ENCODE measurements around the gene PSMC6. TPM values are rescaled to one million over a fixed set of nuclear protein-coding genes. Genes with fewer than 3 reads are reported as not detected.

The PSMC6 gene
- polyA plus RNA-seq, 1 of the 3 experiments (the other 2 are of a cell fraction), result 37.9 TPM

GRCh38 chr14:52660325-52660724, 46.7 kb upstream of the PSMC6 start:
- peaks cover 24 to 30% of the 10 kb centered on the region in 2 experiments for H3K36me3 ChIP-seq (replicated peaks in 1 of 2; ENCODE audit: control insufficient read depth in 1 of 2, insufficient read depth in 2 of 2, low read length in 1 of 2)
- H3K4me2 ChIP-seq, result no peak overlapping the region
- H3K9me3 ChIP-seq, result no peaks in the 10 kb centered on the region
- ChIA-PET POLR2A (no interaction called here), CTCF (no interaction called here)
- no peak for DNase-seq
- TF ChIP-seq USF2 (IDR thresholded peaks at IDR 0.05; ENCODE audit: borderline replicate concordance, low read depth, low read length), result no peak
- TF ChIP-seq JUND (IDR thresholded peaks at IDR 0.05), result no peak
- no peak for TF ChIP-seq TEAD4 (IDR thresholded peaks at IDR 0.05; ENCODE audit: borderline replicate concordance, insufficient read depth)
- TF ChIP-seq IRF3 (IDR thresholded peaks at IDR 0.05; ENCODE audit: low read depth, low read length), result no peak
- TF ChIP-seq RCOR1 (IDR thresholded peaks at IDR 0.05; ENCODE audit: low read length), result no peak
- TF ChIP-seq FOXJ3 (CRISPR knock-in tag; IDR thresholded peaks at IDR 0.05), result no peak
- no peak for TF ChIP-seq POLR2AphosphoS5 (IDR thresholded peaks at IDR 0.05; ENCODE audit: low read depth, low read length)
- TF ChIP-seq REST (IDR thresholded peaks at IDR 0.05; ENCODE audit: low read depth, low read length), result no peak
- TF ChIP-seq SMC3 (IDR thresholded peaks at IDR 0.05; ENCODE audit: low read depth, low read length), result no peak
- no peak for TF ChIP-seq GATA2 (CRISPR knock-in tag; IDR thresholded peaks at IDR 0.05)
- no peaks in the 10 kb centered on the region for H3K79me2 ChIP-seq (ENCODE audit: insufficient read depth)
- H2AFZ ChIP-seq (ENCODE audit: low read depth), result no peak overlapping the region
- no peak overlapping the region for H3K4me3 ChIP-seq (ENCODE audit: low read depth in 2 of 2, low read length in 1 of 2)
- H3K9ac ChIP-seq, result no peak overlapping the region
- H3K27ac ChIP-seq (ENCODE audit: low read depth in 2 of 2, low read length in 1 of 2), result no peak overlapping the region
- H3K27me3 ChIP-seq (ENCODE audit: insufficient read depth), result no peaks in the 10 kb centered on the region
- no peaks in the 10 kb centered on the region for H4K20me1 ChIP-seq (ENCODE audit: insufficient read depth)
- H3K4me1 ChIP-seq (ENCODE audit: control insufficient read depth in 1 of 2, insufficient read depth in 2 of 2, low read depth in 1 of 2, low read length in 1 of 2), result peaks cover 0 to 2% of the 10 kb centered on the region in 2 experiments; a peak in 1 of 4 replicates
- H3F3A ChIP-seq (replicated peaks; ENCODE audit: insufficient read depth), result no peaks in the 10 kb centered on the region
- H3K9me2 ChIP-seq, result no peaks in the 10 kb centered on the region

GRCh38 chr14:52660832-52661231, 46.2 kb upstream of the PSMC6 start:
- ChIA-PET CTCF (interaction anchor here (1.0 kb wide), 1 partner anchor 10 kb away, joined by 4 read pairs; no protein-coding TSS in a partner anchor), POLR2A (no interaction called here)
- no peak overlapping the region for H3K9ac ChIP-seq

More at GRCh38 chr14:52660832-52661231, 46.2 kb upstream of the PSMC6 start:
- Histone ChIP-seq H3K4me1 (ENCODE audit: control insufficient read depth in 1 of 2, insufficient read depth in 2 of 2, low read depth in 1 of 2, low read length in 1 of 2) (peaks cover 0 to 2% of the 10 kb centered on the region in 2 experiments; a peak in 1 of 4 replicates), H4K20me1 (ENCODE audit: insufficient read depth) (no peaks in the 10 kb centered on the region), H3K36me3 (replicated peaks in 1 of 2; ENCODE audit: control insufficient read depth in 1 of 2, insufficient read depth in 2 of 2, low read length in 1 of 2) (peaks cover 29% of the 10 kb centered on the region in 2 experiments), H3F3A (replicated peaks; ENCODE audit: insufficient read depth) (no peaks in the 10 kb centered on the region), H3K27me3 (ENCODE audit: insufficient read depth) (no peaks in the 10 kb centered on the region), H3K9me3 (no peaks in the 10 kb centered on the region), H3K4me3 (ENCODE audit: low read depth in 2 of 2, low read length in 1 of 2) (no peak overlapping the region), H3K4me2 (no peak overlapping the region), H3K79me2 (ENCODE audit: insufficient read depth) (no peaks in the 10 kb centered on the region), H3K27ac (ENCODE audit: low read depth in 2 of 2, low read length in 1 of 2) (no peak overlapping the region), H3K9me2 (no peaks in the 10 kb centered on the region), H2AFZ (ENCODE audit: low read depth) (no peak overlapping the region)
- no peak for DNase-seq
- no peak for TF ChIP-seq NFIC (IDR thresholded peaks at IDR 0.05; ENCODE audit: borderline replicate concordance)
- TF ChIP-seq PBX3 (IDR thresholded peaks at IDR 0.05), result no peak
- TF ChIP-seq TCF12 (IDR thresholded peaks at IDR 0.05), result no peak
- no peak for TF ChIP-seq MAX (IDR thresholded peaks at IDR 0.05; ENCODE audit: low read depth)
- TF ChIP-seq RFX5 (IDR thresholded peaks at IDR 0.05; ENCODE audit: low read length), result no peak
- no peak for TF ChIP-seq MXI1 (IDR thresholded peaks at IDR 0.05; ENCODE audit: low read depth, low read length)
- TF ChIP-seq RCOR1 (IDR thresholded peaks at IDR 0.05; ENCODE audit: low read length), result no peak
- WGBS (ENCODE audit: low lambda C conversion rate), result 92% methylated on average over 1 of the region's 1 CpG
